Esophagus muscularis mucosa (tissue), 4 donors: Measurements from ENCODE around the gene DDX41. TPM values are rescaled to one million over a fixed set of nuclear protein-coding genes. Genes with fewer than 3 reads are reported as not detected.

Experiments
- DNase-seq: peaks from one replicate; pipeline ENCODE4 v3.0.0-alpha.2; 2017; ENCODE audit errors: extremely low spot score
- H3K27ac ChIP-seq, 4 donors: fragments of 200-600 bp; sonication (generic); replicated peaks in 1 of 4; 1 replicate in 3 of 4; 2 replicates in 1 of 4; pipeline ENCODE4 v1.5.1; 2016 to 2019; ENCODE audit warnings: mild to moderate bottlenecking in 1 of 4
- H3K27me3 ChIP-seq, 4 donors: fragments of 200-600 bp; sonication (generic); one replicate each; pipeline versions ENCODE4 v1.5.1 to v1.6.0; 2016 to 2019
- H3K36me3 ChIP-seq, 4 donors: fragments of 200-600 bp; sonication (generic); one replicate each; pipeline ENCODE4 v1.5.1; 2016 to 2019
- H3K4me1 ChIP-seq, 4 donors: fragments of 200-600 bp; sonication (generic); one replicate each; pipeline ENCODE4 v1.5.1; 2016 to 2019
- H3K4me3 ChIP-seq, 4 donors: fragments of 200-600 bp; sonication (generic); 1 replicate in 2 of 4; 2 replicates in 2 of 4; pipeline ENCODE4 v1.5.1; 2016 to 2019; ENCODE audit warnings: mild to moderate bottlenecking in 4 of 4, moderate library complexity in 1 of 4
- H3K9me3 ChIP-seq, 4 donors: fragments of 200-600 bp; sonication (generic); 1 replicate in 3 of 4; 2 replicates in 1 of 4; pipeline ENCODE4 v1.5.1; 2016 to 2019
- CTCF ChIP-seq, 3 experiments: fragments of 200-600 bp in 2 of 3; fragments of 450-650 bp in 1 of 3; sonication (generic) in 2 of 3; IDR thresholded peaks; one replicate each; pipeline ENCODE4 v1.5.1; 2017 to 2019; ENCODE audit warnings: antibody characterized with exemption in 3 of 3, mild to moderate bottlenecking in 2 of 3, moderate library complexity in 1 of 3
- EP300 ChIP-seq: sonication (generic); formaldehyde crosslinking; IDR thresholded peaks from one replicate; pipeline ENCODE4 v1.6.1; 2017; ENCODE audit warnings: antibody characterized with exemption
- POLR2A ChIP-seq: fragments of 450-650 bp; IDR thresholded peaks from one replicate; pipeline ENCODE4 v1.6.1; 2017; ENCODE audit warnings: antibody characterized with exemption, moderate library complexity, mild to moderate bottlenecking, low read depth
- POLR2AphosphoS5 ChIP-seq, 2 donors: sonication (generic); formaldehyde crosslinking; IDR thresholded peaks; one replicate each; pipeline ENCODE4 v1.6.1; 2017; ENCODE audit warnings: antibody characterized with exemption in 2 of 2
- WGBS: methylation state at CpG from one replicate; pipeline ENCODE4 v1.1.5; 2018; 5-methylcytosine and 5-hydroxymethylcytosine counted together
- intact Hi-C: fragments of 100-400 bp; cut with DNase I; formaldehyde crosslinking; loops from one replicate; pipeline ENCODE4 v1.15.1; 2023
- total RNA-seq, 4 donors: library from RNA; depleted of rRNA; stranded (reverse); fragments of >200 nt; gene quantifications; one replicate each; pipeline versions ENCODE4 v1.1.0 to v1.2.1, GENCODE V29; 2016

DDX41 gene
- total RNA-seq, 4 donors from 2014 or later, result 58.1 to 92.1 (median 66.0) TPM

DNA sequence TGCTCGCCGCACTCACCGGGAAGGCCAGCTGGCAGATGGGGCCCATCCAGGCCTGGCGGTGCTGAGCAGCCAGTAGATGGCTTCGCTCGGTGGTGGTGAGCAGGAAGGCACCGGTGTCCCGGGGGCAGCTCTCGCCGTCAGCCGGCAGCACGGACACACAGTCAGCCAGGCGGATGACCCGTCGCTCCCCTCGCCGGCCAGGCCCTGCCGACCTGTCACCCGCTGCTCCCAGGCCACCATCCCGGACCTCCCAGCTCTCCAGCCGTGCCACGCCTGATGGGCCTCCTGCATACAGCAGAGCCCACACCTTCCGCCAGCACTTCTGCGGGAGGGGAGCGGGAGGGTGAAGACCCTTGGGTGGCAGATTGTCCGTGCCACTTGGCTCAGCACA is 8.5 kb downstream of the DDX41 start:
- DNase-seq, result no peak
- Histone ChIP-seq H3K36me3 (peaks cover 24 to 44% (median 35%) of the 10 kb centered on the region in 4 donors), H3K9me3 (no peaks in the 10 kb centered on the region), H3K27ac (no peak overlapping the region), H3K4me3 (peak overlapping the region; percentile 36 to 51 (median 40)), H3K27me3 (no peaks in the 10 kb centered on the region), H3K4me1 (peaks cover 0 to 12% (median 5%) of the 10 kb centered on the region in 4 donors)
- TF ChIP-seq POLR2A (no peak), EP300 (no peak), POLR2AphosphoS5 (IDR thresholded peaks at IDR 0.05) (no peak), CTCF (IDR thresholded peaks at IDR 0.05) (no peak)
- intact Hi-C loops, result no loop called here
- 86% methylated on average over 18 of the region's 26 CpGs for WGBS

- Histone ChIP-seq H3K27ac (no peak overlapping the region), H3K9me3 (no peaks in the 10 kb centered on the region), H3K4me3 (peak overlapping the region; percentile 36 to 51 (median 40)), H3K27me3 (no peaks in the 10 kb centered on the region), H3K4me1 (peaks cover 0 to 12% (median 5%) of the 10 kb centered on the region in 4 donors), H3K36me3 (peaks cover 19 to 39% (median 30%) of the 10 kb centered on the region in 4 donors)
- no peak for DNase-seq
- WGBS, result 86% methylated on average over 14 of the region's 17 CpGs
- intact Hi-C loops, result no loop called here
- no peak for TF ChIP-seq EP300
- TF ChIP-seq CTCF (IDR thresholded peaks at IDR 0.05), result no peak
Measured at GRCh38 chr5:177507596-177508220, 9.1 kb downstream of the DDX41 start.

GRCh38 chr5:177507165-177507564 is 9.6 kb downstream of the DDX41 start:
- TF ChIP-seq POLR2AphosphoS5 (IDR thresholded peaks at IDR 0.05) (no peak), EP300 (no peak), CTCF (IDR thresholded peaks at IDR 0.05) (no peak), POLR2A (no peak)
- Histone ChIP-seq H3K36me3 (peaks cover 14 to 33% (median 25%) of the 10 kb centered on the region in 4 donors), H3K27ac (no peak overlapping the region), H3K4me1 (peaks cover 0 to 12% (median 5%) of the 10 kb centered on the region in 4 donors), H3K27me3 (no peaks in the 10 kb centered on the region), H3K9me3 (no peaks in the 10 kb centered on the region), H3K4me3 (no peak overlapping the region)
- no peak for DNase-seq
- intact Hi-C loops, result no loop called here
- WGBS, result 84% methylated on average over 9 of the region's 9 CpGs

DNA sequence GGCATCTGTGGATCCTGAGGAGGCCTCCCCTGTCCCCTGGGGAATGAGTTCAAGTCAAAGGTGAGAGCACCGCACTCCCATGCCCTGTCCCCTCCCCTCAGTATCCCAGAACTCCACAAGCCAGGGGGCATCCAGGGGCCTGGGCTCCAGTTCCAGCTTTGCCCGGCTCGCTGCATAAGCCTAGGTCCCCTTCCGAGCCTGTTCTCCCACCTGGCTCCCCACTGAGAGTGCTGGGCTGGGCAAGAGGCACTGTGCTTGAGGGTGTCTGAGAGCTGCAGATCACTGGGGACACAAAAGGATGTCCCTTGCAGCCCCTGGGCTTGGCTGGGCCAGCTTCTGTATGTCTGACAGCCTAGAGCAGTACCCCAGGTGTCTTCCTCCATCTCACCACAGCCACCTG is 11.7 kb downstream of the DDX41 start:
- DNase-seq, result no peak
- no peak for TF ChIP-seq POLR2A
- TF ChIP-seq EP300, result no peak
- no peak for TF ChIP-seq POLR2AphosphoS5 (IDR thresholded peaks at IDR 0.05)
- TF ChIP-seq CTCF (IDR thresholded peaks at IDR 0.05), result no peak
- no peak overlapping the region for H3K4me3 ChIP-seq
- intact Hi-C loops, result no loop called here
- no peaks in the 10 kb centered on the region for H3K9me3 ChIP-seq
- H3K27me3 ChIP-seq, result no peaks in the 10 kb centered on the region
- 88% methylated on average over 4 of the region's 4 CpGs for WGBS
- H3K4me1 ChIP-seq, result peaks cover 10 to 21% (median 15%) of the 10 kb centered on the region in 4 donors
- H3K27ac ChIP-seq, result no peak overlapping the region
- peaks cover 0 to 12% (median 5%) of the 10 kb centered on the region in 4 donors for H3K36me3 ChIP-seq
